HCT116 (cell line): ENCODE data around the gene MYEF2. TPM values are rescaled to one million over a fixed set of nuclear protein-coding genes. Genes with fewer than 3 reads are reported as not detected.

Experiments used
- ATAC-seq: fragments of 200-7000 bp; cut with Tn5 transposase; 2 replicates; pipeline ENCODE4 v1.9.1; 2020; ENCODE audit warnings: mild to moderate bottlenecking, moderate library complexity
- BruUV-seq: library from RNA; stranded (reverse); fragments of 400-500 nt; replicated peaks from 2 replicates; lab custom pipeline; 2021; lab: Mats Ljungman, UMichigan
- CTCF ChIA-PET: fragments of 300-600 bp; sonication (Branson Sonifier 250); formaldehyde crosslinking; loops from one replicate; lab custom pipeline; 2021; ENCODE audit warnings: antibody characterized with exemption; lab: Charles Lee
- POLR2A ChIA-PET: fragments of 300-600, 350-600 bp; sonication (Branson Sonifier 250); formaldehyde crosslinking; loops from one replicate; lab custom pipeline; 2021; ENCODE audit warnings: antibody characterized with exemption; lab: Charles Lee
- RAD21 ChIA-PET, 2 experiments: fragments of 300-600 bp; sonication (Branson Sonifier 250); formaldehyde crosslinking; loops; one replicate each; lab custom pipeline; 2023; ENCODE audit warnings: low total read pairs in 2 of 2; ENCODE audit not compliant: uncharacterized antibody in 2 of 2, unreplicated experiment in 2 of 2, low non-redundant PET in 1 of 2; lab: Charles Lee
- DNase-seq: peaks from one replicate; pipeline ENCODE4 v3.0.0-alpha.2; 2010; ENCODE audit warnings: low read depth, low spot score
- H2AFZ ChIP-seq: fragments of 200-600 bp; shearing (Covaris generic), sonication (generic); 2 replicates; pipeline ENCODE4 v1.6.1; 2017; ENCODE audit warnings: low read depth, mixed run types, mixed read lengths, antibody characterized with exemption, low read length; ENCODE audit not compliant: poor library complexity, severe bottlenecking
- H3K27ac ChIP-seq: 2 replicates; pipeline ENCODE4 v1.5.1; 2012; ENCODE audit warnings: low read depth, low read length
- H3K27me3 ChIP-seq: fragments of 200-600 bp; sonication (generic); 2 replicates; pipeline ENCODE4 v1.6.1; 2016; ENCODE audit warnings: mixed run types, low read length, mixed read lengths; ENCODE audit not compliant: insufficient read depth
- H3K36me3 ChIP-seq, 2 experiments: fragments of 200-500 bp in 1 of 2; fragments of 200-600 bp in 1 of 2; sonication (Bioruptor generic) in 1 of 2; sonication (generic) in 1 of 2; 2 replicates each; pipeline versions ENCODE4 v1.5.1 to v1.6.1; 2014 to 2016; ENCODE audit warnings: low read length in 2 of 2, inconsistent platforms in 1 of 2, mixed read lengths in 1 of 2, mixed run types in 1 of 2; ENCODE audit not compliant: insufficient read depth in 2 of 2, control insufficient read depth in 1 of 2
- H3K4me1 ChIP-seq, 2 experiments: fragments of 200-600 bp in 1 of 2; sonication (generic) in 1 of 2; 2 replicates each; pipeline versions ENCODE4 v1.5.1 to v1.6.1; 2012 to 2017; ENCODE audit warnings: low read length in 2 of 2, inconsistent platforms in 1 of 2, mild to moderate bottlenecking in 1 of 2, mixed read lengths in 1 of 2, mixed run types in 1 of 2, moderate library complexity in 1 of 2; ENCODE audit not compliant: insufficient read depth in 2 of 2, control insufficient read depth in 1 of 2
- H3K4me2 ChIP-seq: fragments of 200-600 bp; sonication (generic); 2 replicates; pipeline ENCODE4 v1.6.1; 2017; ENCODE audit warnings: mixed run types, low read length, mixed read lengths
- H3K4me3 ChIP-seq, 2 experiments: fragments of 200-600 bp in 1 of 2; sonication (generic) in 1 of 2; replicated peaks in 1 of 2; 2 replicates each; pipeline ENCODE4 v1.5.1; 2011 to 2016; ENCODE audit warnings: low read length in 2 of 2, control low read depth in 1 of 2, low read depth in 1 of 2, mild to moderate bottlenecking in 1 of 2, mixed read lengths in 1 of 2, mixed run types in 1 of 2
- H3K79me2 ChIP-seq: fragments of 200-600 bp; sonication (generic); 2 replicates; pipeline ENCODE4 v1.6.1; 2017; ENCODE audit warnings: mild to moderate bottlenecking, mixed run types, low read length, moderate library complexity, mixed read lengths; ENCODE audit not compliant: insufficient read depth
- H3K9ac ChIP-seq: fragments of 200-600 bp; sonication (generic); 2 replicates; pipeline ENCODE4 v1.6.1; 2016; ENCODE audit warnings: low read length, mixed read lengths
- H3K9me2 ChIP-seq: fragments of 200-600 bp; sonication (generic), shearing (Covaris generic); 2 replicates; pipeline ENCODE4 v1.6.1; 2017; ENCODE audit warnings: mixed run types, mild to moderate bottlenecking, moderate library complexity; ENCODE audit not compliant: insufficient read depth
- H3K9me3 ChIP-seq, 2 experiments: fragments of 200-500 bp in 1 of 2; fragments of 200-600 bp in 1 of 2; sonication (Bioruptor generic) in 1 of 2; sonication (generic) in 1 of 2; 2 replicates each; pipeline ENCODE4 v1.6.1; 2014 to 2017; ENCODE audit warnings: low read length in 2 of 2, mixed read lengths in 2 of 2, inconsistent platforms in 1 of 2, low read depth in 1 of 2, mild to moderate bottlenecking in 1 of 2, mixed run types in 1 of 2, moderate library complexity in 1 of 2; ENCODE audit not compliant: control insufficient read depth in 1 of 2, insufficient read depth in 1 of 2
- H4K20me1 ChIP-seq: fragments of 200-600 bp; sonication (generic), shearing (Covaris generic); 2 replicates; pipeline ENCODE4 v1.6.1; 2017; ENCODE audit warnings: mixed run types, mild to moderate bottlenecking, moderate library complexity; ENCODE audit not compliant: insufficient read depth
- CBX3 ChIP-seq: IDR thresholded peaks from 2 replicates; pipeline ENCODE4 v1.6.1; 2012; ENCODE audit warnings: low read depth
- CEBPB ChIP-seq: IDR thresholded peaks from 2 replicates; pipeline ENCODE4 v1.6.1; 2012; ENCODE audit warnings: low read depth
- ELF1 ChIP-seq: IDR thresholded peaks from 2 replicates; pipeline ENCODE4 v1.6.1; 2012; ENCODE audit warnings: low read depth, borderline replicate concordance
- EZH2phosphoT487 ChIP-seq: fragments of 200-600 bp; IDR thresholded peaks from 2 replicates; pipeline ENCODE4 v1.6.1; 2018; ENCODE audit warnings: antibody characterized with exemption, borderline replicate concordance
- FOSL1 ChIP-seq: IDR thresholded peaks from 2 replicates; pipeline ENCODE4 v1.6.1; 2012; ENCODE audit warnings: low read depth
- JUND ChIP-seq: IDR thresholded peaks from 2 replicates; pipeline ENCODE4 v1.6.1; 2012
- POLR2AphosphoS5 ChIP-seq: IDR thresholded peaks from 2 replicates; pipeline ENCODE4 v1.6.1; 2011; ENCODE audit warnings: mild to moderate bottlenecking, low read depth, low read length, moderate library complexity
- RAD21 ChIP-seq: IDR thresholded peaks from 2 replicates; pipeline ENCODE4 v1.6.1; 2012; ENCODE audit warnings: low read depth, mild to moderate bottlenecking
- SIN3A ChIP-seq: IDR thresholded peaks from 2 replicates; pipeline ENCODE4 v1.6.1; 2012; ENCODE audit warnings: low read depth
- SP1 ChIP-seq: IDR thresholded peaks from 2 replicates; pipeline ENCODE4 v1.6.1; 2012; ENCODE audit warnings: low read depth
- SRF ChIP-seq: IDR thresholded peaks from 2 replicates; pipeline ENCODE4 v1.6.1; 2012; ENCODE audit warnings: low read depth
- TCF7L2 ChIP-seq: IDR thresholded peaks from 2 replicates; pipeline ENCODE4 v1.7.0; 2011; ENCODE audit warnings: borderline replicate concordance, inconsistent platforms; ENCODE audit not compliant: insufficient read depth, insufficient read length; ENCODE audit errors: extremely low read depth
- YY1 ChIP-seq: IDR thresholded peaks from 2 replicates; pipeline ENCODE4 v1.6.1; 2011; ENCODE audit warnings: low read length, low read depth, moderate library complexity, mild to moderate bottlenecking; ENCODE audit not compliant: insufficient replicate concordance; ENCODE audit errors: extremely low read depth
- ZFX ChIP-seq: fragments of 450-650 bp; IDR thresholded peaks from 2 replicates; pipeline ENCODE4 v1.6.1; 2017
- ZNF274 ChIP-seq: fragments of 200-500 bp; sonication (Bioruptor generic); IDR thresholded peaks from 2 replicates; pipeline ENCODE4 v1.6.1; 2014; ENCODE audit warnings: mild to moderate bottlenecking, low read depth, low read length, inconsistent platforms
- intact Hi-C: fragments of 100-400 bp; cut with micrococcal nuclease; formaldehyde crosslinking; loops from 2 replicates; pipeline ENCODE4 v1.10.0; 2022
- total RNA-seq: library from RNA; stranded (reverse); gene quantifications from one replicate; pipeline ENCODE4 v1.2.1, GENCODE V29; 2021; ENCODE audit not compliant: unreplicated experiment
- TF ChIP-seq, protein P1 (sequence below): IDR thresholded peaks from 2 replicates; pipeline ENCODE4 v1.6.1; 2012
- TF ChIP-seq, protein P2 (sequence below): IDR thresholded peaks from 2 replicates; pipeline ENCODE4 v1.6.1; 2012
- TF ChIP-seq, protein P3 (sequence below): IDR thresholded peaks from 2 replicates; pipeline ENCODE4 v1.6.1; 2012; ENCODE audit warnings: low read depth
- TF ChIP-seq, protein P4 (sequence below): IDR thresholded peaks from 2 replicates; pipeline ENCODE4 v1.6.1; 2011; ENCODE audit warnings: mild to moderate bottlenecking, low read length, moderate library complexity; ENCODE audit not compliant: insufficient replicate concordance; ENCODE audit errors: extremely low read depth
- TF ChIP-seq, protein P5 (sequence below), 3 experiments: fragments of 200-600 bp in 1 of 3; sonication (generic) in 1 of 3; IDR thresholded peaks in 2 of 3; conservative IDR thresholded peaks in 1 of 3; 2 replicates each; pipeline ENCODE4 v1.5.1; 2012 to 2017; ENCODE audit warnings: low read depth in 2 of 3, low read length in 2 of 3, antibody characterized with exemption in 1 of 3, borderline replicate concordance in 1 of 3, control low read depth in 1 of 3, mild to moderate bottlenecking in 1 of 3, mixed read lengths in 1 of 3, mixed run types in 1 of 3, moderate library complexity in 1 of 3; ENCODE audit not compliant: insufficient read depth in 1 of 3

MYEF2 gene
- total RNA-seq, 1 experiment from 2014 or later = 0.69 TPM

DNA sequence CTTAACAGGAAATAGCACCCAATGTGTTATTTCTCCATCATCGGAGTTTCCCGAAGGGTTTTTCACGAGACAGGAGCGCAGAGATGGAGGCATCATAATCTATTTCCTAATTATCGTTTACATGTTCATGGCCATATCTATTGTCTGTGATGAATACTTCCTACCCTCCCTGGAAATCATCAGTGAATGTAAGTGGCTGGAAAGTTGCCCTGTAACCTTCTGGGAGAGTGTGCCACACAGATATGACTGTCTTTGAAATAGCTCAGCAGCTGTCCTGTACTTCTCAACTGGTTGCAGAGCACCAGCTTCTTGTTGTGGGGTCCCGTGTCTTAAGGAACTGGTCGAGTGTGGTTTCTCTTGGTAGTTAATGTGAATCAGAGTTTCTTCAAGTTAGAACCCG lies 56.2 kb downstream of the MYEF2 start:
- H3K9me2 ChIP-seq = no peaks in the 10 kb centered on the region
- H3K79me2 ChIP-seq = no peaks in the 10 kb centered on the region
- BruUV-seq = no TSS peak
- no peaks in the 10 kb centered on the region; the same call in 1 of the 2 replicates for H4K20me1 ChIP-seq
- no peaks in the 10 kb centered on the region for H3K4me1 ChIP-seq
- CTCF ChIA-PET = no interaction called here
- TF ChIP-seq, protein P1, sequence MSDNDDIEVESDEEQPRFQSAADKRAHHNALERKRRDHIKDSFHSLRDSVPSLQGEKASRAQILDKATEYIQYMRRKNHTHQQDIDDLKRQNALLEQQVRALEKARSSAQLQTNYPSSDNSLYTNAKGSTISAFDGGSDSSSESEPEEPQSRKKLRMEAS = no peak
- TF ChIP-seq CEBPB (no peak), EZH2phosphoT487 (no peak), ZNF274 (no peak), SIN3A (no peak), ZFX (no peak), JUND (no peak), TCF7L2 (no peak), CBX3 (no peak), ELF1 (no peak), RAD21 (no peak), SP1 (no peak), SRF (no peak), POLR2AphosphoS5 (no peak), FOSL1 (no peak), YY1 (no peak)
- TF ChIP-seq, protein P2, sequence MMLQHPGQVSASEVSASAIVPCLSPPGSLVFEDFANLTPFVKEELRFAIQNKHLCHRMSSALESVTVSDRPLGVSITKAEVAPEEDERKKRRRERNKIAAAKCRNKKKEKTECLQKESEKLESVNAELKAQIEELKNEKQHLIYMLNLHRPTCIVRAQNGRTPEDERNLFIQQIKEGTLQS = no peak
- TF ChIP-seq, protein P3, sequence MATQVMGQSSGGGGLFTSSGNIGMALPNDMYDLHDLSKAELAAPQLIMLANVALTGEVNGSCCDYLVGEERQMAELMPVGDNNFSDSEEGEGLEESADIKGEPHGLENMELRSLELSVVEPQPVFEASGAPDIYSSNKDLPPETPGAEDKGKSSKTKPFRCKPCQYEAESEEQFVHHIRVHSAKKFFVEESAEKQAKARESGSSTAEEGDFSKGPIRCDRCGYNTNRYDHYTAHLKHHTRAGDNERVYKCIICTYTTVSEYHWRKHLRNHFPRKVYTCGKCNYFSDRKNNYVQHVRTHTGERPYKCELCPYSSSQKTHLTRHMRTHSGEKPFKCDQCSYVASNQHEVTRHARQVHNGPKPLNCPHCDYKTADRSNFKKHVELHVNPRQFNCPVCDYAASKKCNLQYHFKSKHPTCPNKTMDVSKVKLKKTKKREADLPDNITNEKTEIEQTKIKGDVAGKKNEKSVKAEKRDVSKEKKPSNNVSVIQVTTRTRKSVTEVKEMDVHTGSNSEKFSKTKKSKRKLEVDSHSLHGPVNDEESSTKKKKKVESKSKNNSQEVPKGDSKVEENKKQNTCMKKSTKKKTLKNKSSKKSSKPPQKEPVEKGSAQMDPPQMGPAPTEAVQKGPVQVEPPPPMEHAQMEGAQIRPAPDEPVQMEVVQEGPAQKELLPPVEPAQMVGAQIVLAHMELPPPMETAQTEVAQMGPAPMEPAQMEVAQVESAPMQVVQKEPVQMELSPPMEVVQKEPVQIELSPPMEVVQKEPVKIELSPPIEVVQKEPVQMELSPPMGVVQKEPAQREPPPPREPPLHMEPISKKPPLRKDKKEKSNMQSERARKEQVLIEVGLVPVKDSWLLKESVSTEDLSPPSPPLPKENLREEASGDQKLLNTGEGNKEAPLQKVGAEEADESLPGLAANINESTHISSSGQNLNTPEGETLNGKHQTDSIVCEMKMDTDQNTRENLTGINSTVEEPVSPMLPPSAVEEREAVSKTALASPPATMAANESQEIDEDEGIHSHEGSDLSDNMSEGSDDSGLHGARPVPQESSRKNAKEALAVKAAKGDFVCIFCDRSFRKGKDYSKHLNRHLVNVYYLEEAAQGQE = no peak
- TF ChIP-seq, protein P4, sequence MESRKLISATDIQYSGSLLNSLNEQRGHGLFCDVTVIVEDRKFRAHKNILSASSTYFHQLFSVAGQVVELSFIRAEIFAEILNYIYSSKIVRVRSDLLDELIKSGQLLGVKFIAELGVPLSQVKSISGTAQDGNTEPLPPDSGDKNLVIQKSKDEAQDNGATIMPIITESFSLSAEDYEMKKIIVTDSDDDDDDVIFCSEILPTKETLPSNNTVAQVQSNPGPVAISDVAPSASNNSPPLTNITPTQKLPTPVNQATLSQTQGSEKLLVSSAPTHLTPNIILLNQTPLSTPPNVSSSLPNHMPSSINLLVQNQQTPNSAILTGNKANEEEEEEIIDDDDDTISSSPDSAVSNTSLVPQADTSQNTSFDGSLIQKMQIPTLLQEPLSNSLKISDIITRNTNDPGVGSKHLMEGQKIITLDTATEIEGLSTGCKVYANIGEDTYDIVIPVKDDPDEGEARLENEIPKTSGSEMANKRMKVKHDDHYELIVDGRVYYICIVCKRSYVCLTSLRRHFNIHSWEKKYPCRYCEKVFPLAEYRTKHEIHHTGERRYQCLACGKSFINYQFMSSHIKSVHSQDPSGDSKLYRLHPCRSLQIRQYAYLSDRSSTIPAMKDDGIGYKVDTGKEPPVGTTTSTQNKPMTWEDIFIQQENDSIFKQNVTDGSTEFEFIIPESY = no peak
- TF ChIP-seq, protein P5, sequence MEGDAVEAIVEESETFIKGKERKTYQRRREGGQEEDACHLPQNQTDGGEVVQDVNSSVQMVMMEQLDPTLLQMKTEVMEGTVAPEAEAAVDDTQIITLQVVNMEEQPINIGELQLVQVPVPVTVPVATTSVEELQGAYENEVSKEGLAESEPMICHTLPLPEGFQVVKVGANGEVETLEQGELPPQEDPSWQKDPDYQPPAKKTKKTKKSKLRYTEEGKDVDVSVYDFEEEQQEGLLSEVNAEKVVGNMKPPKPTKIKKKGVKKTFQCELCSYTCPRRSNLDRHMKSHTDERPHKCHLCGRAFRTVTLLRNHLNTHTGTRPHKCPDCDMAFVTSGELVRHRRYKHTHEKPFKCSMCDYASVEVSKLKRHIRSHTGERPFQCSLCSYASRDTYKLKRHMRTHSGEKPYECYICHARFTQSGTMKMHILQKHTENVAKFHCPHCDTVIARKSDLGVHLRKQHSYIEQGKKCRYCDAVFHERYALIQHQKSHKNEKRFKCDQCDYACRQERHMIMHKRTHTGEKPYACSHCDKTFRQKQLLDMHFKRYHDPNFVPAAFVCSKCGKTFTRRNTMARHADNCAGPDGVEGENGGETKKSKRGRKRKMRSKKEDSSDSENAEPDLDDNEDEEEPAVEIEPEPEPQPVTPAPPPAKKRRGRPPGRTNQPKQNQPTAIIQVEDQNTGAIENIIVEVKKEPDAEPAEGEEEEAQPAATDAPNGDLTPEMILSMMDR (IDR thresholded peaks at IDR 0.05 in 2 of 3, conservative IDR thresholded peaks at IDR 0.05 in 1 of 3; ENCODE audit: borderline replicate concordance in 1 of 3, insufficient read depth in 1 of 3, low read depth in 2 of 3, low read length in 2 of 3) = no peak
- H2AFZ ChIP-seq = no peak overlapping the region
- POLR2A ChIA-PET = no interaction called here
- DNase-seq (no peak), ATAC-seq (no peak)
- no peak overlapping the region for H3K27ac ChIP-seq
- H3K4me3 ChIP-seq = no peak overlapping the region
- H3K4me2 ChIP-seq = no peak overlapping the region
- no peaks in the 10 kb centered on the region for H3K9me3 ChIP-seq
- H3K36me3 ChIP-seq = no peaks in the 10 kb centered on the region
- H3K9ac ChIP-seq = no peak overlapping the region
- RAD21 ChIA-PET = no interaction called here
- intact Hi-C loops = no loop called here
- peaks cover 21% of the 10 kb centered on the region for H3K27me3 ChIP-seq
